HG03066 (cell line): Measurements from ENCODE around the gene MT1F.
"Not testable (repeated sequence)": the region's sequence is repeated elsewhere in the genome, so short reads cannot be mapped to it uniquely, and the experiment has no call there.

ENCODE experiments used
- ATAC-seq: cut with Tn5 transposase; IDR thresholded peaks from one replicate; pipeline ENCODE4 v1.9.1; 2021; ENCODE audit warnings: low read depth; ENCODE audit not compliant: unreplicated experiment

MT1F gene

GRCh38 chr16:56657555-56658326 lies at the start of gene MT1F:
TSS of gene MT1F (plus strand) at chr16:56657959. CDS start at chr16:56658059, 100 bp downstream.
- ATAC-seq, result no peak

DNA sequence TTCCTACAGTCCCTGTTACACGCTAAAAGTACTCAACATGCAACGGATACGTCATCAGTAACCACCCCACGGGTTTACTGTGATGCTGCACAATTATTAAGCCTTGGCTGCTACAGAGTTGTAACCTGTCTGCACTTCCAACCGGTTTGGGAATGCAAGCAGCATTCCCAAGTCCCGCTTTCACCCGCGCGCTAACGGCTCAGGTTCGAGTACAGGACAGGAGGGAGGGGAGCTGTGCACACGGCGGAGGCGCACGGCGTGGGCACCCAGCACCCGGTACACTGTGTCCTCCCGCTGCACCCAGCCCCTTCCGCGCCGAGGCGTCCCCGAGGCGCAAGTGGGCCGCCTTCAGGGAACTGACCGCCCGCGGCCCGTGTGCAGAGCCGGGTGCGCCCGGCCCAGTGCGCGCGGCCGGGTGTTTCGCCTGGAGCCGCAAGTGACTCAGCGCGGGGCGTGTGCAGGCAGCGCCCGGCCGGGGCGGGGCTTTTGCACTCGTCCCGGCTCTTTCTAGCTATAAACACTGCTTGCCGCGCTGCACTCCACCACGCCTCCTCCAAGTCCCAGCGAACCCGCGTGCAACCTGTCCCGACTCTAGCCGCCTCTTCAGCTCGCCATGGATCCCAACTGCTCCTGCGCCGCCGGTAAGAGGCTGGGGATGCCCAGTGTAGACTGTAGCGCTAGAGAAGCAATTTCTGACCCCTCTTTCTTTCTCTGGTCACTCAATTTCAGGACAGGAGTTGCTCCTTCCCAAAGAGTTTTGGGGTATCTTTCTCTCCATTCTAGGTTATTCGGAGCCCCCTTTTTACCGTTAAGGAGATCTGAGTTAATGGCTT lies 49.5 kb upstream of the MT1F start, which contains the start of gene MT2A:
MT2A (plus strand) TSS at position 542 of the 833 bp plus-strand sequence; CDS start at position 614, 72 bp downstream.
- ATAC-seq, result peak; percentile 92

GRCh38 chr16:56608876-56609462 lies 48.8 kb upstream of the MT1F start:
- no peak for ATAC-seq

GRCh38 chr16:56609463-56609921 lies 48.3 kb upstream of the MT1F start:
- peak; percentile 47 for ATAC-seq

GRCh38 chr16:56610017-56610608 lies 47.6 kb upstream of the MT1F start:
- no peak for ATAC-seq

GRCh38 chr16:56610609-56611111 lies 47.1 kb upstream of the MT1F start:
- ATAC-seq, result no peak

- ATAC-seq, result no peak
Measured at GRCh38 chr16:56611281-56611833, 46.4 kb upstream of the MT1F start.

DNA sequence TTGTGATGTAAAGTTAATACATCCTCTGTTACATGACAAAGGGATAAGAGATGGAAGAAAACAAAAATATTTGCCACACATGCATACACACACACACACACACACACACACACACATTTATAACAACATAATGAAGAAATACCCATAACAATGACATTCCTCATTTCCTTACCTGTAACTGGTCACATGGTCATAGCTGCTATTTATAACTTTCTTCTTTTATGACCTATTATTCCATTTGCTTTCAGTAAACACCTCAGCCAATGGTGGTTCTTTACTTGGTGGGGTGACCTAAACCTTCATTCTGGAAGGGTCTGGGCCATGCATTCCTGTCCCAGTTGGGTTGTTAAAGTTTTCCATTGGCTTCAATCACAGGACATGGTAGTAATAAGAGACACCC lies 44.1 kb upstream of the MT1F start:
- ATAC-seq, result no peak

DNA sequence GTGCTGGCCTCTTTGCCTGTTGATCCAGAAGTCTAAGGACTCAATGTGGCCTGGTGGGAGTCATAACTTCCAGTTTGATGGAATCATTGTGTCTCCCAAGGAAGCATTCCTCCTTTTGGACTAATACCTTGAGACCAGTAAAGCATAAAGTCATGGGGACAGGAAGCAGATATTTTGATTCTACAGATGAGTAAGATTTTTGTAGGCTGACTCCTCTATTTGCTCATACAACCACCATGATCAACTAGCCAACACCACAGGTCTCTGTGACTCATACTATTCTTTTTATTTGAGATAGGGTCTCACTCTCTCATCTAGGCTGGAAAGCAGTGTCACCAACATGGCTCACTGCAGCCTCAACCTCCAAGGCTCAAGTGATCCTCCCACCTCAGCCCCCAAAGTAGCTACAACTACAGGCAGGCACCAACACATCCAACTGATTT lies 43.2 kb upstream of the MT1F start:
- no peak for ATAC-seq

DNA sequence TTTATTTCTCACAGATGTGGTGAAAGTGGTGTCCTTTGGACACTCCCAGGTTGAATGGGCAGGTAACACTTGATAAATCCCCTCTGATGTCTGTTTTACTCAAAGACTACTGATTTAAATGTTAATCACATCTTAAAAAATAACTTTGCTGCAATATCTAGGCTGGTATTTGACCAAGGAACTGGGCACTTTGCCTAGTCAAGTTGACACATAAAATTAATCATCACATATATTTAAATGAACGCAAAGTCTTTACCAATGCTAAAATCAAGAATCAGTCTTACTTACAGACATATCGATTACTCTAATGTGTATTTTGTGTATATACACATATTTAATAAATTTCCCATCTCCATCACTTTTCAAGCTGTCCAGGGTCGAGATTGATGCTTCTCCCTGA lies 42.4 kb upstream of the MT1F start:
- no peak for ATAC-seq

GRCh38 chr16:56616608-56617211 lies 41.0 kb upstream of the MT1F start:
- no peak for ATAC-seq

- ATAC-seq, result no peak
Measured at GRCh38 chr16:56617212-56618085, 40.3 kb upstream of the MT1F start.

- ATAC-seq, result no peak
Measured at GRCh38 chr16:56618138-56618537, 39.6 kb upstream of the MT1F start.

- no peak for ATAC-seq
Measured at GRCh38 chr16:56620339-56620897, 37.3 kb upstream of the MT1F start.

DNA sequence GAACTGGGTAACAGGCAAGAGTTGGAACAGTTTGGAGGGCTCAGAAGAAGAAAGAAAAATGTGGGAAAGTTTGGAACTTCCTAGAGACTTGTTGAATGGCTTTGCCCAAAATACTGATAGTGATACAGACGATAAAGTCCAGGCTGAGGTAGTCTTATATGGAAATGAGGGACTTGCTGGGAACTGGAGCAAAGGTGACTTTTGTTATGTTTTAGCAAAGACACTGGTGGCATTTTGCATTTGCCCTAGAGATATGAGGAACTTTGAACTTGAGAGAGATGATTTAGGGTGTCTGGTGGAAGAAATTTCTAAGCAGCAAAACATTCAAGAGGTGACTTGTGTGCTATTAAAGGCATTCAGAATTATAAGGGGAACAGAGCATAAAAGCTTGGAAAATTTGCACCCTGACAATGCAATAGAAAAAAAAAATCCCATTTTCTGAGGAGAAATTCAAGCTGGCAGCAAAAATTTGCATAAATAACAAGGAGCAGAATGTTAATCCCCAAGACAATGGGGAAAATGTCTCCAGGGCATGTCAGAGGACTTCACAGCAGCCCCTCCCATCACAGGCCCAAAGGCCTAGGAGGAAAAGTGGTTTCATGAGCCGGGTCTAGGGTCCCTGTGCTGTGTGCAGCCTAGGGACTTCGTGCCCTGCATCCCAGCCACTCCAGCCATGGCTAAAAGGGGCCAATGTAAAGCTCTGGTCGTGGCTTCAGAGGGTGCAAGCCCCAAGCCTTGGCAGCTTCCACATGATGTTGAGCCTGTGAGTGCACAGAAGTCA lies 35.9 kb upstream of the MT1F start:
- not testable (repeated sequence) for ATAC-seq

DNA sequence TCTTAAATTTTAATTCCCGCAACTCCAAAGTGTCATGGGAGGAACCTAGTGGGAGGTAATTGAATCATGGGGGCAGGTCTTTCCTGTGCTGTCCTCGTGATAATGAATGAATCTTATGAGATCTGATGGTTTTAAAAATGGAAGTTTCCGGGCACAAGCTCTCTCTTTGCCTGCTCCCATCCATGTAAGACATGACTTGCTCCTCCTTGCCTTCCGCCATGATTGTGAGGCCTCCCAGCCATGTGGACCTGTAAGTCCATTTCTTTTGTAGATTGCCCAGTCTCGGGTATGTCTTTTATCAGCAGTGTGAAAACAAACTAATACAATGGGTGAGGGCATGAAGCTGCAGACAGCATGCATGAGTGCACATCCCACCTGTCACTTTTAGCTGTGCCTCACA lies 34.6 kb upstream of the MT1F start:
- not testable (repeated sequence) for ATAC-seq

DNA sequence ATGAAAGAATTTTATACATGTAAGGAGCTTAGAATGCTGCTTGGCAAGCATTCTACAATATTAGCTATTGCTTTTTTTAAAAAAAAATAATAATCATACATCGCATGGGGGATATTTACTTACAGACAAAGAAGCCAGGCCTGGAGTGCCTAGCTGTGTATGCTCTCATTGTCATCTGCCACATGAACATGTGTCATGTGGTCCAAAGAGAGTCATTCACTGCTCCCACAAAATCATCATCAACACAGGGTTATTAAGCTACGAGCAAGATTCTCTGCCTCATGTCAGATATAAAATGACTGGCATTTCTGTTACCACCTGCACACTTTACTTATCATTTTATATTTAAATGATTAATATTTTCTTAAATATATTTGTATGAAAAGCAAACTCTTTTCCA lies 34.1 kb upstream of the MT1F start:
- ATAC-seq, result no peak
